Neural cell (in vitro differentiated cells): ENCODE results near the gene MFSD1. TPM values are rescaled to one million over a fixed set of nuclear protein-coding genes. Genes with fewer than 3 reads are reported as not detected.

Experiments used
- H2AFZ ChIP-seq: fragments of 200-600, 300-800 bp; sonication (generic), shearing (Covaris generic); 2 replicates; pipeline ENCODE4 v1.6.0; 2014; ENCODE audit warnings: low read depth, mild to moderate bottlenecking, antibody characterized with exemption, low read length, moderate library complexity
- H3F3A ChIP-seq: fragments of 200-600 bp; shearing (Covaris generic); 2 replicates; pipeline ENCODE4 v1.6.1; 2016; ENCODE audit warnings: mild to moderate bottlenecking, moderate library complexity, mixed read lengths, antibody characterized with exemption, low read length; ENCODE audit not compliant: insufficient read depth, poor library complexity, severe bottlenecking
- H3K27ac ChIP-seq: fragments of 200-600, 300-800 bp; sonication (generic), shearing (Covaris generic); 2 replicates; pipeline ENCODE4 v1.5.1; 2014; ENCODE audit warnings: mild to moderate bottlenecking, low read length, moderate library complexity
- H3K27me3 ChIP-seq: fragments of 300-800, 200-600 bp; sonication (generic), shearing (Covaris generic); 2 replicates; pipeline ENCODE4 v1.6.0; 2014; ENCODE audit warnings: mild to moderate bottlenecking, low read depth, low read length, moderate library complexity; ENCODE audit not compliant: insufficient read depth
- H3K36me3 ChIP-seq: fragments of 300-800, 200-600 bp; sonication (generic), shearing (Covaris generic); 2 replicates; pipeline ENCODE4 v1.5.1; 2014; ENCODE audit warnings: mild to moderate bottlenecking, antibody characterized with exemption, low read length, moderate library complexity; ENCODE audit not compliant: insufficient read depth
- H3K4me2 ChIP-seq: fragments of 300-800, 200-600 bp; sonication (generic), shearing (Covaris generic); 2 replicates; pipeline ENCODE4 v1.6.0; 2014; ENCODE audit warnings: mild to moderate bottlenecking, low read length
- H3K4me3 ChIP-seq: fragments of 300-800, 200-600 bp; sonication (generic), shearing (Covaris generic); 2 replicates; pipeline ENCODE4 v1.5.1; 2014; ENCODE audit warnings: mild to moderate bottlenecking, low read length, moderate library complexity
- H3K79me2 ChIP-seq: fragments of 200-600 bp; shearing (Covaris generic); replicated peaks from 2 replicates; pipeline ENCODE4 v1.6.0; 2014; ENCODE audit warnings: mild to moderate bottlenecking, low read length, moderate library complexity; ENCODE audit not compliant: insufficient read depth
- H3K9ac ChIP-seq: fragments of 300-800, 200-600 bp; sonication (generic), shearing (Covaris generic); 2 replicates; pipeline ENCODE4 v1.6.1; 2016; ENCODE audit warnings: mild to moderate bottlenecking, low read length, mixed read lengths
- H3K9me2 ChIP-seq: fragments of 200-600 bp; shearing (Covaris generic); 2 replicates; pipeline ENCODE4 v1.6.1; 2016; ENCODE audit warnings: mild to moderate bottlenecking, low read length, mixed read lengths; ENCODE audit not compliant: insufficient read depth
- H3K9me3 ChIP-seq: fragments of 200-600, 300-800 bp; sonication (generic), shearing (Covaris generic); 2 replicates; pipeline ENCODE4 v1.6.1; 2016; ENCODE audit warnings: mild to moderate bottlenecking, mixed run types, low read length, moderate library complexity, mixed read lengths
- H4K20me1 ChIP-seq: fragments of 200-600 bp; shearing (Covaris generic); 2 replicates; pipeline ENCODE4 v1.6.1; 2016; ENCODE audit warnings: mild to moderate bottlenecking, mixed run types; ENCODE audit not compliant: insufficient read depth
- EP300 ChIP-seq: fragments of 450-650 bp; conservative IDR thresholded peaks from 2 replicates; pipeline ENCODE4 v1.6.1; 2014; ENCODE audit warnings: antibody characterized with exemption, mild to moderate bottlenecking, moderate library complexity; ENCODE audit not compliant: poor library complexity, severe bottlenecking
- EZH2 ChIP-seq: fragments of 200-600, 300-800 bp; shearing (Covaris generic), sonication (generic); IDR thresholded peaks from 2 replicates; pipeline ENCODE4 v1.6.1; 2014; ENCODE audit warnings: antibody characterized with exemption, low read length, borderline replicate concordance, mild to moderate bottlenecking; ENCODE audit not compliant: insufficient read depth, poor library complexity, severe bottlenecking
- MXI1 ChIP-seq: fragments of 450-650 bp; conservative IDR thresholded peaks from 2 replicates; pipeline ENCODE4 v1.6.1; 2014; ENCODE audit warnings: antibody characterized with exemption, mild to moderate bottlenecking; ENCODE audit not compliant: poor library complexity, severe bottlenecking
- POLR2AphosphoS5 ChIP-seq: IDR thresholded peaks from 2 replicates; pipeline ENCODE4 v1.6.1; 2012
- RAD21 ChIP-seq: fragments of 450-650 bp; conservative IDR thresholded peaks from 2 replicates; pipeline ENCODE4 v1.6.1; 2014; ENCODE audit warnings: antibody characterized with exemption, mild to moderate bottlenecking, moderate library complexity
- SMC3 ChIP-seq: fragments of 450-650 bp; conservative IDR thresholded peaks from 2 replicates; pipeline ENCODE4 v1.6.1; 2014; ENCODE audit warnings: antibody characterized with exemption, mild to moderate bottlenecking, moderate library complexity; ENCODE audit not compliant: poor library complexity
- TAF1 ChIP-seq: IDR thresholded peaks from 2 replicates; pipeline ENCODE4 v1.6.1; 2012; ENCODE audit warnings: low read depth
- polyA plus RNA-seq: library from polyadenylated mRNA; depleted of rRNA; stranded (reverse); fragments of >200 nt; gene quantifications from 2 replicates; pipeline ENCODE4 v1.2.3, GENCODE V29; 2014
- TF ChIP-seq, protein P1 (sequence below): IDR thresholded peaks from 2 replicates; pipeline ENCODE4 v1.6.1; 2012; ENCODE audit warnings: borderline replicate concordance
- TF ChIP-seq, protein P2 (sequence below): fragments of 450-650 bp; IDR thresholded peaks from 2 replicates; pipeline ENCODE4 v1.5.1; 2014; ENCODE audit warnings: antibody characterized with exemption, mild to moderate bottlenecking, moderate library complexity; ENCODE audit not compliant: poor library complexity, severe bottlenecking

MFSD1 gene
- polyA plus RNA-seq, 1 donor from 2014 or later = 107 TPM

DNA sequence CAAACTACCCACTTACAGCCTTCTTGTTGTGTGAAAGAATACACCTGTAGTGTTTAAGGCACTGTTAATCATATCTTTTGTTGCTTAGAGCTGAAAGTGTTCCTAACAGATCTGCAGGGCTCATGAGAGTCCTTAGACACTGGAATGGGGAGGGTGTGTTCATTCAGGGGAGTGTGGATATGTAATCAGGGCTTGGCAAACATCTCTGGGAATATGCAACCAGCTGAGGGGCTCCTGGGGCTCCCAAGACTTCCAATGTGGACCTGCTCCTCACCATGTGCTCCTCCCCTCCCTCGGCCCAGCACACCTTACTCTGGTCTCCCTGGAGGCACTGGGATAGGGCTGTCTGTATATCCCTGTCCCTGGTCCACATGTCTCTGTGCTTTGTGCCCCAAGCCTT lies 30.3 kb upstream of the MFSD1 start:
- H3K9me2 ChIP-seq = no peaks in the 10 kb centered on the region
- H2AFZ ChIP-seq = no peak overlapping the region
- no peaks in the 10 kb centered on the region for H4K20me1 ChIP-seq
- H3K27me3 ChIP-seq = no peaks in the 10 kb centered on the region
- TF ChIP-seq EP300 = no peak
- H3K9ac ChIP-seq = no peak overlapping the region
- H3K79me2 ChIP-seq = no peaks in the 10 kb centered on the region
- no peak overlapping the region for H3K27ac ChIP-seq
- H3K4me2 ChIP-seq = no peak overlapping the region
- no peaks in the 10 kb centered on the region for H3K9me3 ChIP-seq
- H3K4me3 ChIP-seq = no peak overlapping the region
- H3K36me3 ChIP-seq = no peaks in the 10 kb centered on the region
- H3F3A ChIP-seq = no peaks in the 10 kb centered on the region

DNA sequence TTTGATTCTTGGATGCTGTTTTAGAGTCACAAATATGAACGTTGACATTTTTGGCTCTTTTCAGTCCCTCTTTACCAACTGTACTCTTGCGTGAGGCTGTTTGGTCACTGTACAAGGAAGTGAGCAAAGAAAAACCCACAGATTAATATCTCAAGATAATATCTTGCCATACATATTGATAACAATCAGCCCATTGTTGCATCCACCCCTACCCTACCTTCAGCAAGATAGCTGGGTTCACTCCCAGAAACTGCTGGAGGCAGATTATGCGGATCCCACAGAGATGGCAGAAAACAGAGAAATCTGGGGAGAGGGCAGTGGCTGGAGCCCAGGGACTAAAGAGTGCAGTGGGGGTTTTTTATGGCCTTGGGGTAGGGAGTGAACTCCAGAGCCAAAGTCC lies 29.9 kb upstream of the MFSD1 start:
- H3K4me3 ChIP-seq = no peak overlapping the region
- H2AFZ ChIP-seq = no peak overlapping the region
- H3K4me2 ChIP-seq = no peak overlapping the region
- no peaks in the 10 kb centered on the region for H3F3A ChIP-seq
- no peaks in the 10 kb centered on the region for H4K20me1 ChIP-seq
- no peak overlapping the region for H3K9ac ChIP-seq
- no peaks in the 10 kb centered on the region for H3K9me2 ChIP-seq
- TF ChIP-seq SMC3 (no peak), POLR2AphosphoS5 (no peak), TAF1 (no peak), RAD21 (no peak), MXI1 (no peak), EZH2 (no peak), EP300 (no peak)
- TF ChIP-seq, protein P1, sequence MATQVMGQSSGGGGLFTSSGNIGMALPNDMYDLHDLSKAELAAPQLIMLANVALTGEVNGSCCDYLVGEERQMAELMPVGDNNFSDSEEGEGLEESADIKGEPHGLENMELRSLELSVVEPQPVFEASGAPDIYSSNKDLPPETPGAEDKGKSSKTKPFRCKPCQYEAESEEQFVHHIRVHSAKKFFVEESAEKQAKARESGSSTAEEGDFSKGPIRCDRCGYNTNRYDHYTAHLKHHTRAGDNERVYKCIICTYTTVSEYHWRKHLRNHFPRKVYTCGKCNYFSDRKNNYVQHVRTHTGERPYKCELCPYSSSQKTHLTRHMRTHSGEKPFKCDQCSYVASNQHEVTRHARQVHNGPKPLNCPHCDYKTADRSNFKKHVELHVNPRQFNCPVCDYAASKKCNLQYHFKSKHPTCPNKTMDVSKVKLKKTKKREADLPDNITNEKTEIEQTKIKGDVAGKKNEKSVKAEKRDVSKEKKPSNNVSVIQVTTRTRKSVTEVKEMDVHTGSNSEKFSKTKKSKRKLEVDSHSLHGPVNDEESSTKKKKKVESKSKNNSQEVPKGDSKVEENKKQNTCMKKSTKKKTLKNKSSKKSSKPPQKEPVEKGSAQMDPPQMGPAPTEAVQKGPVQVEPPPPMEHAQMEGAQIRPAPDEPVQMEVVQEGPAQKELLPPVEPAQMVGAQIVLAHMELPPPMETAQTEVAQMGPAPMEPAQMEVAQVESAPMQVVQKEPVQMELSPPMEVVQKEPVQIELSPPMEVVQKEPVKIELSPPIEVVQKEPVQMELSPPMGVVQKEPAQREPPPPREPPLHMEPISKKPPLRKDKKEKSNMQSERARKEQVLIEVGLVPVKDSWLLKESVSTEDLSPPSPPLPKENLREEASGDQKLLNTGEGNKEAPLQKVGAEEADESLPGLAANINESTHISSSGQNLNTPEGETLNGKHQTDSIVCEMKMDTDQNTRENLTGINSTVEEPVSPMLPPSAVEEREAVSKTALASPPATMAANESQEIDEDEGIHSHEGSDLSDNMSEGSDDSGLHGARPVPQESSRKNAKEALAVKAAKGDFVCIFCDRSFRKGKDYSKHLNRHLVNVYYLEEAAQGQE = no peak
- TF ChIP-seq, protein P2, sequence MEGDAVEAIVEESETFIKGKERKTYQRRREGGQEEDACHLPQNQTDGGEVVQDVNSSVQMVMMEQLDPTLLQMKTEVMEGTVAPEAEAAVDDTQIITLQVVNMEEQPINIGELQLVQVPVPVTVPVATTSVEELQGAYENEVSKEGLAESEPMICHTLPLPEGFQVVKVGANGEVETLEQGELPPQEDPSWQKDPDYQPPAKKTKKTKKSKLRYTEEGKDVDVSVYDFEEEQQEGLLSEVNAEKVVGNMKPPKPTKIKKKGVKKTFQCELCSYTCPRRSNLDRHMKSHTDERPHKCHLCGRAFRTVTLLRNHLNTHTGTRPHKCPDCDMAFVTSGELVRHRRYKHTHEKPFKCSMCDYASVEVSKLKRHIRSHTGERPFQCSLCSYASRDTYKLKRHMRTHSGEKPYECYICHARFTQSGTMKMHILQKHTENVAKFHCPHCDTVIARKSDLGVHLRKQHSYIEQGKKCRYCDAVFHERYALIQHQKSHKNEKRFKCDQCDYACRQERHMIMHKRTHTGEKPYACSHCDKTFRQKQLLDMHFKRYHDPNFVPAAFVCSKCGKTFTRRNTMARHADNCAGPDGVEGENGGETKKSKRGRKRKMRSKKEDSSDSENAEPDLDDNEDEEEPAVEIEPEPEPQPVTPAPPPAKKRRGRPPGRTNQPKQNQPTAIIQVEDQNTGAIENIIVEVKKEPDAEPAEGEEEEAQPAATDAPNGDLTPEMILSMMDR = no peak
- H3K9me3 ChIP-seq = no peaks in the 10 kb centered on the region
- no peaks in the 10 kb centered on the region for H3K36me3 ChIP-seq
- H3K79me2 ChIP-seq = no peaks in the 10 kb centered on the region
- no peak overlapping the region for H3K27ac ChIP-seq
- no peaks in the 10 kb centered on the region for H3K27me3 ChIP-seq

DNA sequence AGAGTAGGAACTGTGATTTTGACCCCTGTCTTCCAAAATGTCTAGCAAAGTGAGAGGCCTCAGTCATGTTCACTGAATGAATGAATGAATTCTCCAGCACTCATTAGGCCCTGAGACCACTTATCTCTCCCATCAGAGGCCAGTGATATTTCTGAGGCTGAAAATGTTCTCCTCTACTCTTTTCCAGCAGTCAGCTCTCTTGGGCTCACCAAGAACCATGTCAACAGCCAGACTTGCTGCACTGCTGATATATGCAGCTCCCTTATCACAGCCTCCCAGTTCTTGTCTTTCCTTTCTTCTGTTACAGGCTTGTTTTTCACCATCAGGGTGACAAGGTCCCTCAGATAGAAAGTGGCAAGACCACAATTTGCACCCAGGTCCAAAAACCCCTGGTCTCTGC lies 28.7 kb upstream of the MFSD1 start:
- H3K36me3 ChIP-seq = no peaks in the 10 kb centered on the region
- TF ChIP-seq, protein P1 = no peak
- TF ChIP-seq POLR2AphosphoS5 (no peak), EP300 (no peak), TAF1 (no peak), RAD21 (no peak), MXI1 (no peak), EZH2 (no peak), SMC3 (no peak)
- TF ChIP-seq, protein P2 = no peak
- no peaks in the 10 kb centered on the region for H3F3A ChIP-seq
- no peaks in the 10 kb centered on the region for H3K9me2 ChIP-seq
- no peak overlapping the region for H3K4me3 ChIP-seq
- H3K4me2 ChIP-seq = no peak overlapping the region
- no peak overlapping the region for H2AFZ ChIP-seq
- H3K9ac ChIP-seq = no peak overlapping the region
- no peak overlapping the region for H3K27ac ChIP-seq
- no peaks in the 10 kb centered on the region for H3K27me3 ChIP-seq
- no peaks in the 10 kb centered on the region for H3K9me3 ChIP-seq
- H3K79me2 ChIP-seq = no peaks in the 10 kb centered on the region
- H4K20me1 ChIP-seq = no peaks in the 10 kb centered on the region
